ENCODE data around the gene SYS1. TPM values are rescaled to one million over a fixed set of nuclear protein-coding genes. Genes with fewer than 3 reads are reported as not detected.

SYS1 gene
- 25.6 and 26.4 TPM in 2 replicates for total RNA-seq

- no peaks in the 10 kb centered on the region for H3K9me3 Mint-ChIP-seq
- peak within 1 kb of the TSS; percentile 95 for H3K4me3 Mint-ChIP-seq
- peaks cover 69% of the 10 kb centered on the region for H3K4me1 Mint-ChIP-seq (ENCODE audit: low read depth)
- DNase-seq (ENCODE audit: low spot score), result peak; percentile 97
- H3K36me3 Mint-ChIP-seq (ENCODE audit: low read depth), result peaks cover 25% of the 10 kb centered on the region
- intact Hi-C loops (cut with micrococcal nuclease), result loop anchor here (1.0 to 5.0 kb wide), 12 partner anchors 8 to 608 kb away; partner anchors contain the start of genes ACOT8, DNTTIP1, PIGT and SDC4
- no peaks in the 10 kb centered on the region for H3K27me3 Mint-ChIP-seq (ENCODE audit: insufficient read depth)
- peak within 1 kb of the TSS; percentile 97 for H3K27ac Mint-ChIP-seq
Observed at GRCh38 chr20:45362804-45363610, at the start of gene SYS1. SYS1 (plus strand) TSS chr20:45363156; CDS start chr20:45363532, 376 bp downstream.

- Mint-ChIP-seq H3K36me3 (ENCODE audit: low read depth) (peaks cover 11% of the 10 kb centered on the region), H3K27me3 (ENCODE audit: insufficient read depth) (peaks cover 3% of the 10 kb centered on the region), H3K4me3 (no peak overlapping the region), H3K27ac (no peak overlapping the region), H3K4me1 (ENCODE audit: low read depth) (peaks cover 42% of the 10 kb centered on the region), H3K9me3 (no peaks in the 10 kb centered on the region)
- no peak for DNase-seq (ENCODE audit: low spot score)
- intact Hi-C loops (cut with micrococcal nuclease), result no loop called here
Observed at GRCh38 chr20:45313943-45314342, 49.0 kb upstream of the SYS1 start.

GRCh38 chr20:45315672-45316071, 47.3 kb upstream of the SYS1 start:
- no peak for DNase-seq (ENCODE audit: low spot score)
- Mint-ChIP-seq H3K27me3 (ENCODE audit: insufficient read depth) (peaks cover 3% of the 10 kb centered on the region), H3K27ac (no peak overlapping the region), H3K36me3 (ENCODE audit: low read depth) (peaks cover 9% of the 10 kb centered on the region), H3K4me3 (peak overlapping the region; percentile 37), H3K4me1 (ENCODE audit: low read depth) (peaks cover 52% of the 10 kb centered on the region), H3K9me3 (no peaks in the 10 kb centered on the region)
- intact Hi-C loops (cut with micrococcal nuclease), result no loop called here

GRCh38 chr20:45316150-45317080, 46.5 kb upstream of the SYS1 start:
- Mint-ChIP-seq H3K4me1 (ENCODE audit: low read depth) (peaks cover 54% of the 10 kb centered on the region), H3K9me3 (no peaks in the 10 kb centered on the region), H3K27ac (no peak overlapping the region), H3K4me3 (peak overlapping the region; percentile 57), H3K27me3 (ENCODE audit: insufficient read depth) (peaks cover 3% of the 10 kb centered on the region), H3K36me3 (ENCODE audit: low read depth) (peaks cover 3% of the 10 kb centered on the region)
- DNase-seq (ENCODE audit: low spot score), result no peak
- intact Hi-C loops (cut with micrococcal nuclease), result no loop called here

- peaks cover 3% of the 10 kb centered on the region for H3K36me3 Mint-ChIP-seq (ENCODE audit: low read depth)
- peaks cover 54% of the 10 kb centered on the region for H3K4me1 Mint-ChIP-seq (ENCODE audit: low read depth)
- peak overlapping the region; percentile 93 for H3K27ac Mint-ChIP-seq
- no peak for DNase-seq (ENCODE audit: low spot score)
- intact Hi-C loops (cut with micrococcal nuclease), result loop anchor here (1.0 to 2.0 kb wide), 2 partner anchors 37 to 453 kb away; no protein-coding TSS in a partner anchor
- no peaks in the 10 kb centered on the region for H3K9me3 Mint-ChIP-seq
- peaks cover 3% of the 10 kb centered on the region for H3K27me3 Mint-ChIP-seq (ENCODE audit: insufficient read depth)
- H3K4me3 Mint-ChIP-seq, result peak overlapping the region; percentile 57
Observed at GRCh38 chr20:45317826-45318225, 45.1 kb upstream of the SYS1 start.

- H3K4me1 Mint-ChIP-seq (ENCODE audit: low read depth), result peaks cover 61% of the 10 kb centered on the region
- H3K9me3 Mint-ChIP-seq, result no peaks in the 10 kb centered on the region
- no peak for DNase-seq (ENCODE audit: low spot score)
- H3K27ac Mint-ChIP-seq, result peak overlapping the region; percentile 93
- H3K36me3 Mint-ChIP-seq (ENCODE audit: low read depth), result peaks cover 3% of the 10 kb centered on the region
- H3K27me3 Mint-ChIP-seq (ENCODE audit: insufficient read depth), result peaks cover 3% of the 10 kb centered on the region
- H3K4me3 Mint-ChIP-seq, result peak overlapping the region; percentile 57
- intact Hi-C loops (cut with micrococcal nuclease), result loop anchor here (1.0 to 2.0 kb wide), 2 partner anchors 36 to 453 kb away; no protein-coding TSS in a partner anchor
Observed at GRCh38 chr20:45318386-45318939, 44.5 kb upstream of the SYS1 start.

- H3K27me3 Mint-ChIP-seq (ENCODE audit: insufficient read depth), result peaks cover 3% of the 10 kb centered on the region
- peaks cover 63% of the 10 kb centered on the region for H3K4me1 Mint-ChIP-seq (ENCODE audit: low read depth)
- peak overlapping the region; percentile 93 for H3K27ac Mint-ChIP-seq
Observed at GRCh38 chr20:45318948-45319347, 44.0 kb upstream of the SYS1 start.

GRCh38 chr20:45320948-45321595, 41.9 kb upstream of the SYS1 start:
- intact Hi-C loops (cut with micrococcal nuclease), result no loop called here
- no peak overlapping the region for H3K4me3 Mint-ChIP-seq
- peaks cover 2% of the 10 kb centered on the region for H3K27me3 Mint-ChIP-seq (ENCODE audit: insufficient read depth)
- DNase-seq (ENCODE audit: low spot score), result no peak
- H3K36me3 Mint-ChIP-seq (ENCODE audit: low read depth), result peaks cover 13% of the 10 kb centered on the region
- H3K4me1 Mint-ChIP-seq (ENCODE audit: low read depth), result peaks cover 53% of the 10 kb centered on the region
- peak overlapping the region; percentile 55 for H3K27ac Mint-ChIP-seq
- no peaks in the 10 kb centered on the region for H3K9me3 Mint-ChIP-seq

More at GRCh38 chr20:45318948-45319347, 44.0 kb upstream of the SYS1 start:
- Mint-ChIP-seq H3K36me3 (ENCODE audit: low read depth) (peaks cover 3% of the 10 kb centered on the region), H3K9me3 (no peaks in the 10 kb centered on the region), H3K4me3 (peak overlapping the region; percentile 62)
- intact Hi-C loops (cut with micrococcal nuclease), result loop anchor here (1.0 to 2.0 kb wide), 6 partner anchors 8 to 452 kb away; partner anchors contain the start of gene SYS1
- no peak for DNase-seq (ENCODE audit: low spot score)

- Mint-ChIP-seq H3K9me3 (no peaks in the 10 kb centered on the region), H3K4me1 (ENCODE audit: low read depth) (peaks cover 40% of the 10 kb centered on the region), H3K4me3 (no peak overlapping the region), H3K36me3 (ENCODE audit: low read depth) (peaks cover 23% of the 10 kb centered on the region), H3K27me3 (ENCODE audit: insufficient read depth) (no peaks in the 10 kb centered on the region), H3K27ac (no peak overlapping the region)
- intact Hi-C loops (cut with micrococcal nuclease), result no loop called here
- DNase-seq (ENCODE audit: low spot score), result no peak
Observed at GRCh38 chr20:45322952-45323383, 40.0 kb upstream of the SYS1 start.

- no peak for DNase-seq (ENCODE audit: low spot score)
- H3K4me1 Mint-ChIP-seq (ENCODE audit: low read depth), result peaks cover 33% of the 10 kb centered on the region
- H3K36me3 Mint-ChIP-seq (ENCODE audit: low read depth), result peaks cover 31% of the 10 kb centered on the region
- no peaks in the 10 kb centered on the region for H3K9me3 Mint-ChIP-seq
- no peak overlapping the region for H3K27ac Mint-ChIP-seq
- H3K27me3 Mint-ChIP-seq (ENCODE audit: insufficient read depth), result no peaks in the 10 kb centered on the region
- H3K4me3 Mint-ChIP-seq, result no peak overlapping the region
- intact Hi-C loops (cut with micrococcal nuclease), result no loop called here
Observed at GRCh38 chr20:45323731-45324130, 39.2 kb upstream of the SYS1 start.

- Mint-ChIP-seq H3K4me1 (ENCODE audit: low read depth) (peaks cover 22% of the 10 kb centered on the region), H3K9me3 (no peaks in the 10 kb centered on the region), H3K27me3 (ENCODE audit: insufficient read depth) (no peaks in the 10 kb centered on the region), H3K36me3 (ENCODE audit: low read depth) (peaks cover 42% of the 10 kb centered on the region), H3K27ac (no peak overlapping the region), H3K4me3 (no peak overlapping the region)
- intact Hi-C loops (cut with micrococcal nuclease), result no loop called here
- no peak for DNase-seq (ENCODE audit: low spot score)
Observed at GRCh38 chr20:45325371-45325770, 37.6 kb upstream of the SYS1 start.

- Mint-ChIP-seq H3K27ac (no peak overlapping the region), H3K27me3 (ENCODE audit: insufficient read depth) (no peaks in the 10 kb centered on the region), H3K4me3 (no peak overlapping the region), H3K4me1 (ENCODE audit: low read depth) (peaks cover 2% of the 10 kb centered on the region), H3K9me3 (no peaks in the 10 kb centered on the region), H3K36me3 (ENCODE audit: low read depth) (peaks cover 54% of the 10 kb centered on the region)
- no peak for DNase-seq (ENCODE audit: low spot score)
- intact Hi-C loops (cut with micrococcal nuclease), result no loop called here
Observed at GRCh38 chr20:45328451-45328850, 34.5 kb upstream of the SYS1 start.
